Amygdala (tissue), 56 donors: Measurements from ENCODE around the gene PRKN.
A peak's percentile ranks its signal among the peaks of the same experiment; 100 is the strongest.

Experiments used
- DNase-seq, 56 donors: peaks; one replicate each; lab custom pipeline; 2025; lab: John Stamatoyannopoulos, UW

Gene PRKN

DNA sequence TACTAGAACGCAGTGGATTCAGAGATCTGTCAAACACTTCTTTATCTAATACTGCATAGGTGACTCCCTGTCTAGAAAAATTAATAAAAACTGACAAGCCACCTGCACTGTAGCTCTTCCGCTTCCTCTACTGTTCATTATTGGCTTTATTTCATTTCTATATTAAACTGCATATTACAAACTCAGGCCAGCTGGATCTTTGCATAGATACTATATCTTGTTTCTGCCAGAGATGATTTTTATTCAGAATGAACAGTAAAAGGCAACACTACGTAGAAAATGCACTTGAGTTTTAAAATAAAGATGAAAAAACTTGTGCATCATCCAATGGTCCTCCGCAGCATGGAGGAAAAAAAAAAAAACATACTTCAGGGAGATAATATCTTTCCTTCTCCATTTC is 508.3 kb downstream of the PRKN start:
- no peak for DNase-seq

DNA sequence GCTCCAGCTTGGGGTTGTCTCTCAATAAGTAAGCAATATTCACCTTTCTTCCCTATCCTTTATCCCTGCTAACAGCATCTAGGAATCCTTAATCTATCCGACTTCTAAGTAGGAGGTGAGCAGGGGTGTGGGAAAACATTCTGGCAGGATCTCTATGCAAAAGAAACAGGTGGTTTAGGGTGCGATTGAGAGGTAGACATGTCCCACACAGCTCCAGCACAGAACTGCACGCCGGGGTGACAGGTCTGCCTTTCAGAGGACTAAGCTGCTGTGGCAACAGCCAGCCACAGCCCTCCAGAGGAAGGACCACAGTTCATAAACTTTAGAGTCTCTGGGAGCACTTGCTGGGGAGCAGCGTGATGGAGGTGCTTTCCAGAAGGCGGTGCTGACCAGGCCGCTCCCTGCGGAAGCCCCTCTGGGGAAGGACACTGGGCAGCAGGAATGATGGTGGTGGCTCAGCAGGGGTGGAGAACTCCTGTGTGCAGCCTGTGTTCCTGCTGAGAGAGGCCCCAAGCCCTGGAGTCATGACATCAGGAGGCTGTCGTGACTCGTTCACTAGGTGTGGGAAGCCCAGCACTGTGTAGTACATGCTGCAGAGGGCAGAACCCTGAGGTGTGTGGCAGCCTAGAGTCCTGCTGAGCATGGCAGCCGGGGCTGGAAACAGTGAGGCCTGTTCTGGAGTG is 509.6 kb downstream of the PRKN start:
- no peak for DNase-seq

DNA sequence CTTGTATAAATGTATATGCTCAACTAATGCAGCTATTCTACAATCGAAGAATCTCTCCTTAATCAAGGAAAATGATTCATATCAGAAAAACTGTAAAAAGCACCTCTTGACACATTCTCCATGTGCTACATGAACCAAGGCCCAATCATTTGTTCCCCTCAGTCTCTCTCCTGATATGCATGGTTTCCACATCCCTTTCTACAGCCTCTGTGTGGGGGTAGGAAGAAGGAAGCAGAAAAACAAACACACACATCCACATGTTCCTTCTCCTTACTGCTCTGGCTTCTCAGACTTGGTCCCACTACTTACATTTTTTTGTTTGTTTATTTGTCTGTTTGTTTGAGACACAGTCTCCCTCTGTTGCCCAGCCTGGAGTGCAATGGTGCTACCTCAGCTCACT is 510.5 kb downstream of the PRKN start:
- no peak for DNase-seq

DNA sequence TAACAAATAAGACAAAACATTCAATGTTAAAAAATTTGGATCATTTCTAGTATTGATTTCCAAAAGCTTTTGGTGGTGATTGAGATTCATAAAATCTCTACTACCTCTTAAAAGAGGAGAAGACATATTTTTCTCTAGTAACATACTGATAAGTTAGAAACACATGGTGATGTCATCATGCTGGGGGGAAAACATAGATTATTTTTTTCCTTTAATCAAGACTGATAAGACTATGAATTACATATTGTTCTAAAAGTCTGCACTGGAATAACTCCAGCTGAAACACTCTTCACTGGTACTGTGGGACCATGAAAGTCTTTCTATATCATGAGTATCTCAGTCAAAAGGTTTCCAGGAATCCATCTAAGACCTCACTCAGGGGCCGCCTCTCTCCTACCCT is 515.8 kb downstream of the PRKN start:
- no peak for DNase-seq

DNA sequence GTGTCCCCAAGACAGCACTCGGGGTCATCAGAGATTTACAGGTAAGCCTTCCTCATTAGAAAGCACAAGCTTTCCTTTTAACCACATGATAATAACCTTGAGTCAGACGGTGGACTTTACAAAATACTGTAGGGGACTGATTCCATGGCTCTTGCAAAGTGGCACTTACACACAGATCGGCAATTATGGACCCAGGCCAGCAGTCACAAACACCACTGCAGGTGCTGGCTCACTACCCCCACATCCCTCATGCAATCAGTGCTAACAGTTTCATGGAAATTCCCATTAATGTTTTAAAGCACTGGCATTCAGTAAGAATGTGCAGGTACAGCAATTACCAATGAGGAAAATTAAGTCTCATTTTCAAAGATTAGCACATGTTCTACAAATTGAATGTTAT is 516.5 kb downstream of the PRKN start:
- no peak for DNase-seq

DNA sequence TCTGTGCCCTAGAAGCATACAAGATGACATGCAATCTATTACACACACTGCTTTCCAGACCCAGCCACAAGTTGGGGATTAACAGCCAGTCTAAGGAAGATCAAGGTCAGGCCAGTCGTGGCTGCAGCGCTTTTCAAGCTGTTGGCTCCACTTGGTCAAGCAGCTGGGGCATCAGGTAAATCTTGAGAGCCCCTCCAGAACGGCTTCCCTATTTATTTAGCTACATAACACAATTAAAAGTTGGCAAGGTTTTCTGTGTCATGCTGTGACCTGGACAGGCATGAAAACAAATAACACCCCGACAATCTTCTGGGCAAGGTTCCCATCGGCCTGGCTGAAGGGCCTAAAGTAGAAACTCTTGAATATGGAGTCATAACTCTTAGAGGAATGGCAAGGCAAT is 524.3 kb downstream of the PRKN start:
- no peak for DNase-seq

DNA sequence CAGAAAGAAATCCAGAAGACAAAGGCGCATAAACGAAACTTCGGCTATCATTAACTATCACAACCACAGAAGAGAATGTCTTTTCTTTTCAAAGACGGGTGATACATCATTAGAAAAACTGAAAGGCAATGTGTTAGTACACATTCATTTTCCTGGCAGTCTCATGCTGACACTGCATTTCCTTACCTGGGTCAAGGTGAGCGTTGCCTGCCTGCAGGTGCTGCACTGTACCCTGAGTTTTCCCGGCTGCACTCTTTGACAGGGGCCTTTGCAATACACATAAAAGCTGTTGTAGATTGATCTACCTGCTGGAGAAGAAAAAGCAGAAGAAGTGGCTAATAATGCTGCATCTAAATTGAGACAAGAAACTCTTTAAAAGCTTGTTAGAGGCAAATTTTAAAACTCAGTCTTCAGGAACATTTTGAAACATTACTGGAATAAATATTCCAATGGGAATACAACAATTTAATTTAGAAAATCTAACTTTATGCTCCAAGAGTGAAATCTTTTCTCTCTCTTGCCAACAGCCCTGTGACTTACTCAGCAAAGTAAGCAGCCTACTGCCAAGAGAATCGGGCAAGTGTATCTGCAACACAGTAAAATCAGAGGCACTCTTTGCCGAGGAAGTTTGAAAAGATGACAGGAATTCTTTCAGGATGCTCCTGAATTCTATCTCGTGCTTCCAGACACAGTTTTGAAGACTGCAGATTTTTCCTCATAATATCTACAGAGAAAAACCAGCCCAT is 526.4 kb downstream of the PRKN start:
- no peak for DNase-seq

DNA sequence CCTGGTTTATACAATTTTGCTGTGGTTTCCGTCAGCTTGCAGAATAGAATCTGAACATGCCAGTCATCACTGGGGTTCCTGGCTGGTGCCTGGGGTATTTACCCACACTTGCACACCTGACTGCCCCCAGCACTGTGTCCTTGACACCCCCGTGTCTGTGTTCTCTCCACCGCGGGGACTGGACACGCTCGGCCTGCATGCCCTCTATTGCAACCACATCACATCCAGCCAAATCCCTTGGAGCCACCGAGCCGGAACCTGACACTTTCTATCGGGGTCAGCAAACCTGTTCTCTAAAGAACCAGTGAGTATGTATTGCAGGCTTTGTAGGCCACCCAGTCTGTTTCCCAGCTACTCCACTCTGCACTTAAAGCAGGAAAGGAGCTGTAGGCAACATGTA is 527.5 kb downstream of the PRKN start:
- no peak for DNase-seq

DNA sequence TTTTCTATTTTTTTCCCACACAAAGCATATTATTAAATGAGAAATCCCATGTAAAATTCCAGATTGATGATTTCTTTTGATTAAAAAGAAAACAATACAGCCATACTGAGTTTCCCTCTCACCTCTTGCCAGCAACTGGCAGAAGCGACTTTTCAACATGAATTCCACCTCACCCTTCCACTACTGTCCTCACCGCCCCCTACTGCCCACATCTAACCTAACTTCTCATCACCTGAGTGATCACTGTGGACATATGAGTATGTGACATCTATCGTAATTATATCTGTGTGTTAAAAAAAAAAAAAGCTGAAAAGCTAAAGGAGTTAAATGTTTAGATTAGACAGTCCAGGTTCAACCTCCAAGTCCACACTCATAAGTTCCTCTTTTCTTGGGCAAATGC is 528.6 kb downstream of the PRKN start:
- no peak for DNase-seq

DNA sequence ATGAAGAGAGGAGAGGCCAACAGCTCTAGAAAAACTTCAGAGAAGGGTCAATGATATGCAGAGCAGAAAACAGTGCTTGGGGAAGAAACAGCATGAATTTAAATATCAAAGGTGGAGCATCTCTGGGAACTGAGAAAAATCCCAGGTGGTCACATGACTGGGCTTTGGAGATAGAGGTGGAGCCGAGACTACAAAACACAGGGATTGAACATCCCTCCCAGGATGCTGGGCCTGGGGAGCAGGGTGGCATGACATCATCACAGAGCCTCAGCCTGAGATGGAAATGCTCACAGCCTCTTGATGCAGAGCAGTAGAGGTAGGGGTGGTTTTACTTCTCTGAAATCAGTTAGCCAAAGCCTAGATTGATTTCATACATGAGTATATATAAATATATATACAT is 529.5 kb downstream of the PRKN start:
- DNase-seq, result no peak

DNA sequence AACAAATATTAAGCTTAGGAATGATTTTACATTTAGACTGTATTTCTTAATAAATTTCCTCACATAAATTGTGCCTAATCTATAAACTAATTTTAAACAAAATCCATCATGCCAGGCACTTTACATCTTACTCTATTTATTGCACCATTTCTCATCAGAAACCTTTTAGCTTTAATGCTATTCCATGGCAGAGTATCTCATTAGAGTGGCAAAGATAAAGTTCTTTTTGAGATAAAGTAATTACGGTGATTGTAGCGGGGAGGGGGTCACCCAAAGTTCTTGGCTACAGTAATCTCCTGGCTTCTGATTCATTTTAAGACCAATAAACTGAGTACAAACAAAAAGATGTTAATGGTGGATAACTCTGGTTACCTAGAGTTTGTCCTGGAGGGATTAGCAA is 532.1 kb downstream of the PRKN start:
- DNase-seq, result no peak

DNA sequence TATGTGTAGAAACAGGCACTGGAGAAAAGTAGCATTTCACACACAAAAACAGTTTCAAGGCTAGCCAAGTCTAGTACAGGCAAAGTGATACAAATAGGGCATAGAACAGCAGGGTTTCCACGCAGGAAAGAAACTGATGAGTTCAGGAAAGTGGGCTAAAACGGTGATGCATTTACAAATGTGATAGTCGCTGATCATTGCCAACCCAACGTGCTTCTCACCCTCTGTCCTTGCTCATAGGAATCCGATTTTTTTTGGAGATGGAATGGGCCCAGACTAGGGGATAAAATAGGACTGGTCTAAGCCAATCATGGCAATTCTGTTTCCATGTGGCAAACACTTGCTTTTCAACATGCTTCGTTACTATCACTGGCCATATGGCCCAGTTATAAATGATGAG is 536.6 kb downstream of the PRKN start:
- no peak for DNase-seq

DNA sequence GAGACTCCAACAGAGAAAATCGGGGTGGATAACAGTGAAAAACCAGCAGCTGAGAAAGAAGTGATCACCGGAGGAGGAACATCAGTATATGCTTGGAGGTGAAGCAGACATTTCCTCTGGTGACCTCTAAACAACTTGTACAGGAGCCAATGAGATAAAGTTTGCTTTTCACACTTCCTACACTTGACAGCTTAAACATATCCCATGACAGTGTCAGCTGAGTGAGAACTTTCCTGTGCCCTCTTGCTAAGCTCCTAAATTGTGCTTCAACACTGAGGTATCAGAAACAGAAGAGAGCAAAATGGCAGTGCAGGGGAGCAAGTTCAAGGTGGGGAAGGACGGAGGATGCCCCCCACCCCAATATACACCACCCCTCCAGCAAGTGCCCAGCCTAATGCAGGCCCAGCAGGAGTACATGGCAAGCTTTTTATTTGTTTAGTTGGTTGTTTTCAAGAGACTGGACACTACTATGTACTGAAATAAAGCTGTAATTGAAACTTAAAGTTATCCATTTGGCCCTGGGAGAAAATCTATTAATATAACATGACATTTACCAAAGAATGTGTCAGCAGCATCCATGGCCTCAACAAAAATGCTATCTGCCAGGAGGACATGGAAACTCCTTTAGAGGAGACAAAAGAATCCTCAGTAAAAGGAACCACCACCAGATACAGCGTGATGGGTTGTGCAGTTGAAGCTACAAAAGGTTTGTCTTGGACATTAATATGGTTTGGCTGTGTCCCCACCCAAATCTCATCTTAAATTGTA is 540.2 kb downstream of the PRKN start:
- no peak for DNase-seq

DNA sequence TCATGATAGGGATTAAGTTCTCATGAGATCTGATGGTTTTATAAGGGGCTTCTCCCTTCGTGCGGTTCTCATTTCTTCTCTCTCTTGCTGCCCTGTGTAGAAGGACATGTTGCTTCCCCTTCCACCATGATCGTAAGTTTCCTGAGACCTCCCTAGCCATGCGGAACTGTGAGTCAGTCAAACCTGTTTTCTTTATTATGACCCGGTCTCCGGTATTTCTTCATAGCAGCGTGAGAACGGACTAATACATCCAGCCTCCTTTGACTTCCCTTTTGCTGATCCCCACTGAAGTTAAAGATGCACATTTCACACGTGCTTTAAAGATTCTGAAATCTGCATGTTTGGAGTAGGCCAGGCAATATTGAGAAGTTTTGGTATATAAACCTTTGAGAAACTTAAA is 543.1 kb downstream of the PRKN start:
- DNase-seq, result no peak

DNA sequence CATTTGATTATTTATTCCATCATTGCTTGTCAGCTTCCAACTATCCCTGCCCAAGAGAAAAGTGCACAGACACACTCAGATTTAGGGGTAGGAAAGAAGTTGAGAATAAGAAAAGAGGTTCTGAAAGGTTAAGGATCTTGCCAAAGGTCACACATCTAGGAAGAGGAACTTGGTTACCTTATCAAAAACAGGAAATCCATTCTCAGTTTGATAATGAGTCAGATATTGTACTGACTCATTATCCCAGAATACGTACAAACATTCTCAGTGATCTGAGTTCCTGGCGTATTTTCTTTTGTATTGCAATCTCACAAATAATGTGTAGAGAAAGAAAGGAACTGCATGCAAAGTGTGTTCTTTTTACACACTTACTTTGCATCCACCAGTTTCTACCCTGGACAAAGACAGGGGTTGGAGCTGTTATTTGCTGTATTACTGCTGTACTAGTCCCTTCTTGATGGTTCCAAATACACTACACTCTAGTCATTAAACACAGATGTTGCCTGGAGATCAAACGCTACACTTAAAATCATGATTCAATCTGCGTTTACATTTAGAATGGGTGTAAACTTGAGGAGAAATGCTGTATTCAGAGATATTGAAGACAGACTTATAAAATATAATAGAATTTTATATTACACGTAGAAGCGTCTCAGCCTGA is 545.7 kb downstream of the PRKN start:
- no peak for DNase-seq

DNA sequence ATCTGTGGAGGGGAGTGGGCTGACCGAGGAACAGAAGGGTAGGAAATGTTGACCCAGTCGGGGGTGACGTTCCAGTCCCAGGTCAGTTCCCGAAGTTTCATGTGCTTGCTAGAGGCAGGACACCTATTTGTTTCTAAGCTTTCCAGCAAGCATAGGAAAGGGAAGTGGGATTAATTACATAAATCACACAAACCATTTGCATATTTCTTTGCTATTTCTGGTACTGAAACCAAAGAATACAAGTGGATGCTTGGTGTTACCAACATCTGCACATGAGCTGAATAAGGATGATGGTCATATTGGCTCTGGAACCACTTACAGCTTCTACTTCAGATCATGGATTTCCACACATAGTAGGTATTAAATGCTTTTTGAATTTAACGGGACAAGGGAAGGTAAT is 546.5 kb downstream of the PRKN start:
- DNase-seq, result no peak

DNA sequence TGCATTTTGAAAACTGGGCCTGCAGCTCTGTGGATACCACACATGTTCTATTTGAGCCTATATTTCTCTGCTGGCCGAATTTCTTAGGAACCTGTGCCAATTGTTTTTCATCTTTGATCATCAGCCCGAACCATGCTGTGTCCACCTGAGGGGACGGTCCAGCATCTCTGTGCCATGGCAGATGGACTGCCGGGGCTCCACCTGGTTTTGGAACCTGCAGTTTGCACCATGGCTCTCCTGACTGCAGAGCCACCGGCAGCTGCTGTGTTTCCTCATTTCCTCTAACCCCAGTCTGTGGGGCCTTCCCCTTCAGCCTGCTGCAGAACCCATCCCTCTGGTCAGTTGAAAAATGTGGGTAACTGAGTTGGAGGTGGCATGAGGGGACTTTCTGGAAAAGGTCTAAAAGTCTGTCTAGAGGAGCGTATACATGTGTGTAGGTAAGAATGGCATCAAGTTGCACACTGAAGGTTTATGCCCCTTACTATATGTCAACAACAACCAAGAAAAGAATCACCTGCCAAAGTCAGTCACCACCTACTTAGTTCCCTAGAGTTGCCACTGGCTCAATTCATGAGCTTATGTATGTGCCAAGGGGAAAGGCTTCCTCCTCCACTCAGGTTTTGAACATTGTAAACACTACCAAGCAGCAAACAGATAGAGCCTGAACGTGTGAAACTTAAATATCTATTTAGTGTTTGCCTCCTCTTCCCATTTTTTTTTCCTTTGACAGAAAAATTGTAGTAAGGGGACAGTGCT is 548.2 kb downstream of the PRKN start:
- no peak for DNase-seq

DNA sequence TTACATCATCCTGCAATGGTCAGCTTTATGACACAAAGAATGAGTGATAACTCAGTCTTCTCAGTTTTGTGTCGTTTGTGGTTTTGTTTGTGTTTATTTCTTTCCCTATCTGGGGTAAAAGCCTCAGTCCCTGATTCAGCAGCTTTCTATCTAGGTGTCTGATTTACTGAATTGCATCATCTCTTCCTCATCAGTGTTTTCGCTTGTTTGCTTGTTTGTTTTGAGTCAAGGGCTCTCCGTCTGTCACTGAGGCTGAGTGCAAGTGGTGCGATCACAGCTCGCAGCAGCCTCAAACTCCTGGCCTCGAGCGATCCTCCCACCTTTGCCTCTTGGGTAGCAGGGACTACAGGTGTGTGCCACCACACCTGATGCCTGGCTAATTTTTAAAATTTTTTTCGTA is 548.9 kb downstream of the PRKN start:
- DNase-seq, result no peak

DNA sequence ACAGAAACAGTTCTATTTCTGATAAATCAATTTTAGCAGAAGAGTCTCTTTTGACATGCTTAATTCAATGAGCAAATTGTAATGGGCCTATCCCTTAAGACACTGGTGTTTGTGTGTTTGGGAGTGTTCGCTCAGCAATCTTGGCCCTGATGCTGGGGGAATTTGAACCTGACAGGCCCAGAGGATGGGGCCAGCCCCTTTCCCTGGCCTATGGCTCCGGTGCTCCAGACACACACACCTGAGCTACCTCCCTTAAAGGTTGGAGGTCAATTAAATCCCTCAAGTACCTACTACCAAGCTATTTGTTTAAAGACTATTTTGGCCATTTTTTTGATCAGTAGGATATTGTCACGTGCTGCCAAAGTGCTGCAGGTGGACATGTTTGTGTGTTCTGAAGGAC is 549.3 kb downstream of the PRKN start:
- no peak for DNase-seq

DNA sequence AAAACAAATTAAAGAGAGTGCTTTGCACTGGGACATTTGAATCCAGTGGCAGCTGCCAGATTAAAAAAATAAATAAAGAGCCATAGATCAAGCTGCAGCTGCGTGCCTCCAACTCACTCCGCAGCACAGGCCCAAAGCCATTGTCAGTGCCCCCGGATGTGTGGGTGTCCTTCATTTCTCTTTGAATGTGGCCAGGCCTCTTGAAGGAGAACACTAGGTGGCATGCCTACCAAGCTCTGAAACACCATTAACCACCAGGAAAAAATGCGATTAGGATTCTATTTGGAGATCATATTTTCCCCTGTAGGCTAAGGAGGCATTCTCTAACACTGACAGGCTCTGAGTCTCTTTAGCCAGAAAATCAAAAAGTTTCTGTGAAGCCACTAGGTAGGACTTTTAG is 549.8 kb downstream of the PRKN start:
- peak in 41 of 56 donors; percentile 3 to 74 (median 26) for DNase-seq

DNA sequence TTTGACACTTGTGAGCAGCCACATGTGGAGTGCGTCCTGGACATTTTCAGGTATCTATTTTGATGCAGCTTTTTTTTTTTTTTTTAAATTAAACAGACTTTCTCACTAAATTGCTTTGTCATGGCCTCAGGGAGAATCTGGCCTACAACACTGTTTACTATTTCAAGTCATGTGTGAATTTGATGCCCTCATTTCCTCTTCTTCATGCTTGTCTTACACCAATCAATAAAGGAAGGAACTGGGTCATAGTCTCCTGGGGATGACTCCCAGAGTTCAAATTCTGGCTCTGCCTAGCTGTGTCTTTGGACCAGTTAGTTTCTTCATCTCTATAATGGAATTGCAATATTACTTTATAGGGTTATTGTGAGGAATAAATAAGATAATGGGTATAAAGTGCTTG is 554.1 kb downstream of the PRKN start:
- DNase-seq, result no peak
